ENCODE measurements around the gene GRIK4. TPM values are rescaled to one million over a fixed set of nuclear protein-coding genes. Genes with fewer than 3 reads are reported as not detected.

GRIK4 gene
- total and polyA plus RNA-seq, 7 donors = 0.04 to 0.11 (median 0.04) TPM; not detected in 4

DNA sequence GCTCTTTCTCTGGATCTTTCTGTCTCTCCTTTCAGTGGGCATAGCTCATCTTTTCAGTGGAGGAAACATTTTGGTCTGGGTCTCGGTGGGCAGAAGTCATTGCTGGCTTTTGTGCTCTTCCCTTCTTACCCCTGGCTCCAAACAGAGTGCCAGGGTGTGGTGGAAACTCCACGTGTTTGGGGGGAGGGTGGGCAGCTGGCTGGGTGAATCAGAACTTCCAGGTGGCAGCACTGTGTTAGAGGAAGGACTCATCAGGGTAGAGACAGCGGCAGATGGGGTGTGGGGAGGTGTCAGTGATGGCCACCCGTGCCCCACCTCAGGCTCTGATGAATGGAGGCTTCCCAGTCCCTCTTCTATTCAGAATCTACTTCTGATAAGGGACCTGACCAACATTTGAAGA is 114.0 kb downstream of the GRIK4 start:
- Histone ChIP-seq H3K4me3 (no peak overlapping the region), H3K27me3 (ENCODE audit: insufficient read depth in 3 of 3, low read length in 2 of 3) (peaks cover 0 to 7% (median 2%) of the 10 kb centered on the region in 3 donors), H3K4me1 (no peaks in the 10 kb centered on the region), H3K9me3 (no peaks in the 10 kb centered on the region), H3K27ac (no peak overlapping the region), H3K36me3 (ENCODE audit: insufficient read depth in 1 of 2, low read depth in 1 of 2) (no peaks in the 10 kb centered on the region)
- intact Hi-C loops (cut with DNase I) = no loop called here
- 59 to 67% (median 59%) methylated on average over 4 of the region's 4 CpGs for WGBS, 3 donors
- no peak for DNase-seq
- no peak for ATAC-seq
- TF ChIP-seq, protein P1, sequence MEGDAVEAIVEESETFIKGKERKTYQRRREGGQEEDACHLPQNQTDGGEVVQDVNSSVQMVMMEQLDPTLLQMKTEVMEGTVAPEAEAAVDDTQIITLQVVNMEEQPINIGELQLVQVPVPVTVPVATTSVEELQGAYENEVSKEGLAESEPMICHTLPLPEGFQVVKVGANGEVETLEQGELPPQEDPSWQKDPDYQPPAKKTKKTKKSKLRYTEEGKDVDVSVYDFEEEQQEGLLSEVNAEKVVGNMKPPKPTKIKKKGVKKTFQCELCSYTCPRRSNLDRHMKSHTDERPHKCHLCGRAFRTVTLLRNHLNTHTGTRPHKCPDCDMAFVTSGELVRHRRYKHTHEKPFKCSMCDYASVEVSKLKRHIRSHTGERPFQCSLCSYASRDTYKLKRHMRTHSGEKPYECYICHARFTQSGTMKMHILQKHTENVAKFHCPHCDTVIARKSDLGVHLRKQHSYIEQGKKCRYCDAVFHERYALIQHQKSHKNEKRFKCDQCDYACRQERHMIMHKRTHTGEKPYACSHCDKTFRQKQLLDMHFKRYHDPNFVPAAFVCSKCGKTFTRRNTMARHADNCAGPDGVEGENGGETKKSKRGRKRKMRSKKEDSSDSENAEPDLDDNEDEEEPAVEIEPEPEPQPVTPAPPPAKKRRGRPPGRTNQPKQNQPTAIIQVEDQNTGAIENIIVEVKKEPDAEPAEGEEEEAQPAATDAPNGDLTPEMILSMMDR (IDR thresholded peaks at IDR 0.05) = no peak

DNA sequence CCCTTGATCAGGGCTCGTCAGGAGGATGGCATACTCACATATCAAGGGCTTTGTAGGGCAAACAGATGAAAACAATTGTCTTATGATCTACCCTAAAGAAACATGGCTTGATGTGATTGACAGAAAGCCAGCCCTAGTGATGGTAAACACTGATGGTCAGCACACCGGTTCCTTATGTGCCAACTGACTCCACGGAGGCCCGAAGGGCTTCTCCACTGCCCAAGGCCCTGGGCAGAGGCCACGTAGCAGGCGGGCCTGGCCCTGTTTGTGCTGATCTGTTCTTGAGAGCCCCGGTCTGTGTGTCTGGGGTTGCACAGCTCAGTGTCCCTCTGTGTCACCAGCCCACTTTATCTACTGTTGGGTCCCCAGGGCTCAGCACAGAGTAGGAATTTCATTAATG is 115.2 kb downstream of the GRIK4 start:
- Histone ChIP-seq H3K9me3 (no peaks in the 10 kb centered on the region), H3K27ac (no peak overlapping the region), H3K36me3 (ENCODE audit: insufficient read depth in 1 of 2, low read depth in 1 of 2) (no peaks in the 10 kb centered on the region), H3K27me3 (ENCODE audit: insufficient read depth in 3 of 3, low read length in 2 of 3) (peaks cover 0 to 7% (median 2%) of the 10 kb centered on the region in 3 donors), H3K4me1 (no peaks in the 10 kb centered on the region), H3K4me3 (no peak overlapping the region)
- intact Hi-C loops (cut with DNase I) = loop anchor here in 1 of 2 donors (2.0 kb wide), 1 partner anchor 70 kb away; no protein-coding TSS in a partner anchor
- DNase-seq (no peak), ATAC-seq (no peak)
- WGBS, 3 donors = 78 to 92% (median 85%) methylated on average over 7 of the region's 7 CpGs
- TF ChIP-seq, protein P1 (IDR thresholded peaks at IDR 0.05) = no peak

DNA sequence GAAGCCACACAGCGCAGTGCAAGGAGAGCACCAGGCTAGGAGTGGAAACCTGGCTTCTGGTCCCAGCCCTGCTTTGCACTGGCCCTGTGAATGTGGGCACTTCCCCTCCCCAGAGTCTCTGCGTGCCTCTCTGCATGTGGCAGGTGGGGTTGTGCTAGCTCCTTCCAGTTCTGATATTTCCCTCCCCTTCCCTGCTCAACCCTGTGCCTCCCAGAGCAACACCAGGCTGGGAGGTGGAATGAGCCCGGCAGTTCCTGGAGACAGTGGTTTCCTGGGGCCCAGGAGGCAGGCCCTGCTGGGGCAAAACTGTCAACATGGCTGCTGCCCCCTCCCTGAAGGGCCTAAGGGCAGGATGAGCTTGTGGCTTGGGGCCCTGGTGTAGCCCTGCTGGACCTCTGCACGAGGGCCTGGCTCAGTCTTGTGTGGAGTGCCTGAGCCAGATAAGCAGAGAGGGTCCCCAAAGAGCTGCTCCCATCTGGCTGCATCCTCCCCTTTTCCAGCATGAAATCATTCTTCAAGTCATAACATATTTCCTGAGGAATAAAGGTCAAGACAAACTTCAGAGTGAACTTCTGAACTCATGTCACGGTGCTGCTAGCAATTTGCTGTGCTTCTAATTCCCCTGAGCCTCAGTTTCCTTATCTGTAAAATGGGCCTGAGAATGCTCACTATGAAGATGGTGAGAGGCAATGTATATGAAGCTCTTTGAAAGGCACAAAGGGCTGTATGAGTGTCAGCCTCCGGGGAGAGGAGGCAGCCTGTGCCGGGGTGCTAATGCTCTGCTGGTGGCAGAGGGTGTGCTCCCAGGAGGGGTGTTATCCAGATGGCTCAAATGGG is 116.0 kb downstream of the GRIK4 start:
- Histone ChIP-seq H3K36me3 (ENCODE audit: insufficient read depth in 1 of 2, low read depth in 1 of 2) (no peaks in the 10 kb centered on the region), H3K27me3 (ENCODE audit: insufficient read depth in 3 of 3, low read length in 2 of 3) (peaks cover 0 to 7% (median 2%) of the 10 kb centered on the region in 3 donors), H3K27ac (no peak overlapping the region), H3K4me3 (no peak overlapping the region), H3K4me1 (no peaks in the 10 kb centered on the region), H3K9me3 (no peaks in the 10 kb centered on the region)
- WGBS, 3 donors = 76 to 78% (median 78%) methylated on average over 7 of the region's 7 CpGs
- TF ChIP-seq, protein P1 (IDR thresholded peaks at IDR 0.05) = no peak
- ATAC-seq = no peak
- intact Hi-C loops (cut with DNase I) = loop anchor here in 1 of 2 donors (2.0 kb wide), 1 partner anchor 71 kb away; no protein-coding TSS in a partner anchor
- no peak for DNase-seq

DNA sequence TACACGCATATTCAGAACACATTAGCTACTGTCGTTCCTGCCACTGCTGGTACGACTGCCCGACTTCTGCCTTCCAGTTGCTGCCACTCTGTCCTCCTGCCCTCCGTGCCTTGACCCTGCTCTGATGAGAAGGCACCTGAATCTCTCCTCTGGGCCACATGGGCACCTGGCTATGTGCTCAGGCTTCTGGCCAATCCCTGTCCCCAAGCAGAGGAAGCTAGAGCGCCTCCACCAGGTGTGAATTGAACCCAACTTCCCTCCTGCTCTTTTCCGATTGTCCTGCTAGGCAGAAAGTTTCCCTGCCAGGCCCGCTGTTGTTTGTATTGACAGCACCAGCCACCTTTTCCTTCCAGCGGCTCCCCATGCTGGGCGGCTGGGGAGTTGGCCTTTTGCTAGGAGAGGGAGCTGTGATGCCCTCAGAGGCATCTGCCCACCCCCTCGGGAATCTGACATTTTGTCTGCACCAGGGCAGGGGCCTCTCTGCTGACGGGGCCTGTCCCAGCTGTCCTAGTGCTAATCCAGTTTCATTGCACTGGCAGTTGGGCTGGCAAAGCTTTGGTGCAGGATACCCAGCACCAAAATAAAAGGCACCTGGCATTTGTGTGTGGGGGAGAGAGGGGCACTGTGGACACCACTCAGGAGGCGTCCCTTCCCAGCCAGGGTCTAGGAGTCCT is 118.0 kb downstream of the GRIK4 start:
- ATAC-seq (no peak), DNase-seq (no peak)
- Histone ChIP-seq H3K9me3 (no peaks in the 10 kb centered on the region), H3K4me3 (no peak overlapping the region), H3K27me3 (ENCODE audit: insufficient read depth in 3 of 3, low read length in 2 of 3) (peaks cover 0 to 7% (median 2%) of the 10 kb centered on the region in 3 donors), H3K36me3 (ENCODE audit: insufficient read depth in 1 of 2, low read depth in 1 of 2) (no peaks in the 10 kb centered on the region), H3K4me1 (no peaks in the 10 kb centered on the region), H3K27ac (no peak overlapping the region)
- TF ChIP-seq, protein P1 (IDR thresholded peaks at IDR 0.05) = no peak
- WGBS, 3 donors = 50 to 61% (median 51%) methylated on average over 13 of the region's 13 CpGs
- intact Hi-C loops (cut with DNase I) = no loop called here
